IPS-18c (cell line): ENCODE results near the gene LMBRD1.

Experiments used
- H3K4me3 ChIP-seq: 2 replicates; pipeline ENCODE4 v1.7.0; 2013; ENCODE audit warnings: low read depth, mild to moderate bottlenecking, low read length, moderate library complexity; ENCODE audit not compliant: insufficient read depth
- H3K9me3 ChIP-seq: one replicate; pipeline ENCODE4 v1.6.1; 2013; ENCODE audit warnings: mild to moderate bottlenecking, low read length, moderate library complexity; ENCODE audit not compliant: control insufficient read depth, insufficient read depth

The LMBRD1 gene

DNA sequence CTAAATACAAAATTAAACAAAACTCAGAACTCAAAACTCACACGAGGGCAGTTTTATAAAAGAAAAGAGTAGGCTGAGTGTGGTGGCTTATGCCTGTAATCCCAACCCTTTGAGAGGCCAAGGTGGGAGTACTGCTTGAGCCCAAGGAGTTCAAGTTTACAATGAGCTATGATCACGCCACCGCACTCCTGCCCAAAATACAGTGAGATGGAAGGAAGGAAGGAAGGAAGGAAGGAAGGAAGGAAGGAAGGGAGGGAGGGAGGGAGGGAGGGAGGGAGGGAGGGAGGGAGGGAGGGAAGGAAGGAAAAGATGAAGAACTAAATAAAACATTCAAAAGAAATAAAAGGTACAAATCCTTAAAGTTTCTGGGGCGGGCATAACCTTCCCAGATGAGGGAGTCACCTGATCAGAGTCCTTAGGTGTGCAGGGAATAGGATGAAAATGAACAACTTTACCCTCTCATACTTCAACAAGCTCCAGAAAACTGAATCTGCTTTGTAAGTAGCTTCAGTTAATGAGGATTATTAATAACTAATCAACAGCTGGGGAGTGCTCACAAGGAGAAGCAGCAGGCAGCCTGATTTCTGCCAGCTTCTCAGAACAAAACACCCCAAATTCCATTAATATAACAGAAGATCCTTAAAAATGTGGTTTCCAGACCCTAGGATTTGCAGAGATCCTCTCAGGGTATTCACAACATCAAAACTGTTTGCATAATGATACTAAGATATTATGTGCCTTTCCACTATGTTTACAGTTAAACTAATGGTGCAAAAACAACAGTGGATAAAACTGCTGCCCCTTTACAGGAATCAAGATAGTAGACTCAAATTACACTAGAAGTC is 21.8 kb downstream of the LMBRD1 start:
- H3K9me3 ChIP-seq: no peaks in the 10 kb centered on the region
- no peak overlapping the region for H3K4me3 ChIP-seq

DNA sequence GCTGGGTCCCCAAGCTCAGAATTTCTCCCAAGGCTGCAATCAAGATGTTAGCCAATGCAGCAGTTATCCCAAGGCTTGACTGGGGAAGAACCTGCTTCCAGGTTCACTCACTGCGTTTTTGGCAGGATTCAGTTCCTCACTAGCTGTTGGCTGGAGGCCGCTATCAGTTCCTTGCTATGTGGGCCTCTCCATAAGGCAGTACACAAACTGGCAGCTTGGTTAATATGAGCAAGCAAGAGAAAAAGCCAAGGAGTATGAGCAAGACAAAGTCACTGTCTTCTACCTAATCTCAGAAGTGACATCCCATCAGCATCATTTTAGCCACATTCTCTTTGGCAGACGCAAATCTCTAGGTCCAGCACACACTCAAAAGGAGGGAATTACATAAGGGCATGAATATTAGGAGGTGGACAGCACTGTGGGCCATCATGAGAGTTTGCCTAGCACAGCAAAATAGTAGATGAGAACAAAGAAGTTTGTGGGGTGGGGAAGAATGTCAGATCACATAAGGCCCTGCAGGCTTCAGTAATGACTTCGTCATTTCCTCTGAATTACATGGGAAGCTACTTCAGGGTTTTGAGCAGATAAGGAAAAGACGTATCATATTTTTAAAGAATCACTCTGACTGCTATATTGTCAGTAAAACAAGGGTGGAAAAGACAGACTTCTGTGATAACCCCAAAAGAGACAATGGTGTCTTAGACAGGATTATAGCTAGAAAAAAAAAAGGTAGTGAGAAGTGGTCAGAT is 25.5 kb downstream of the LMBRD1 start:
- Histone ChIP-seq H3K4me3 (no peak overlapping the region), H3K9me3 (no peaks in the 10 kb centered on the region)

DNA sequence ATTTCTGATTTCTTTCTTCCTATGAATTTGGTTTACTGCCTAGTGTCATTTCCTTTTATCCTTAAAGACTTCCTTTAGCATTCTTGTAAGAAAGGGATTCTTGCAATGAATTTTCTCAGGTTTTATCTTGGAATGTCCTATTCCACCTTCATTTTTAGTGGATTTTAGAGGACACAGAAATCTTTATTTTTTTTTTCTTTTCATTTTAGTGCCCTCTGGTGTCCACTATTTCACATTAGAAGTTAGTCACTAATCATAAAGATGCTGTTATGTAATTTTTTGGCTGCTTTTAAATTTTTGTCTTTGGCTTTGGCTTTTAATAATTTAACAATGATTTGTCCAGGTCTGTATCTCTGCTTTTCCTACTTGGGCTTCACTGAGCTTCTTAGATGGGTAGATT is 28.1 kb downstream of the LMBRD1 start:
- Histone ChIP-seq H3K9me3 (no peaks in the 10 kb centered on the region), H3K4me3 (no peak overlapping the region)

DNA sequence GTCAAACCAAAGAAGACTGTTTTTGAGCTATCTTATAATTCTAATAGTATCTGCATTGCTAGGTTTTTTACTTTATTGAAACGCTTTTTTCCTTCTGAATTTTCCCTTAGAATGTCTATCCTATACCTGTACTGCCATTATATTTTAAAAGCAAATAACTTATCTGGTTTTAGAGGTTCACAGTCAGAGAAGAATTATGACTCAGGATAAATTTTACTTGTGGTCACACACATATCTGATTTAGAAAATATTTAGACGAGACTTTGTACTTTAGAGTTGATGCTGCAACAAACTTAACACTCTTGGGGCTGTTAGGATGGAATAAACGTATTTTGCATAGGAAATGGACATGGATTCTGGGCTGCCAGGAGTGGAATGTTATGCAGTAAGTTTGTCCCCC is 33.0 kb downstream of the LMBRD1 start:
- H3K4me3 ChIP-seq: no peak overlapping the region
- H3K9me3 ChIP-seq: no peaks in the 10 kb centered on the region

DNA sequence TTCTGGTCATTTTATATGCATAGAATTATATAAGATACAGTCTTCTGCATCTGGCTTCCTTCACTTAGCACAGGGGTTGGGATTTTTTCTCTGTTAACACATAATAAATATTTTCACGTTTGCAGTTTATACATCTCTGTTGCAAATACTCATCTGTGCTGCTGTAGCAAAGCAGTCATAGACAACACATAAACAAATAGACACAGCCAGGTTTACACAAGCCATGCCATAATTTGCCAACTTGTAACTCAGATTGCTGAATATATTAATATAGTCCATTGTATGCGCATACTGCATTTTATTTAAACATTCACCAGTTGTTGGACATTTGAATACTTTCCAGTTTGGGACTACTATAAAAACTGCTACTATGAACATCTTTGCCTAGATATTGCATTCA is 35.0 kb downstream of the LMBRD1 start:
- no peaks in the 10 kb centered on the region for H3K9me3 ChIP-seq
- H3K4me3 ChIP-seq: no peak overlapping the region

DNA sequence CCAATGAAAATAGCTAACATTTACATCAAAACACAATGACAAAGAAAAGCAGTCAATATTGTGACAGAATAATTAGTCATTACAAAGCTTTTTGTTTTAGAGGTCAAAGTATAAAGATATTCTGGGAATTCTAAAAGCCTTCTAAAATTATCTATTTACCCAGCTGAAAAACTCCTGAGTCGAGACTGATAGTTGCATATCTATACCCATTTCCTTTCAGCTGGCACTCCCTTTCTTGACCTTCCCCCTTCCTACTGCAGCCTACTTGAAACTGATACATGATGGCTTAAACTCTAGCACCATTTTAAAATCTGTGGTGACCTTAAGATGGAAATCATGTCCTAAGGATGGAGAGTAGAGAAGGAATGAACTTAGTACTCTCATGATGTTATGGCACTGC is 38.6 kb downstream of the LMBRD1 start:
- Histone ChIP-seq H3K9me3 (no peaks in the 10 kb centered on the region), H3K4me3 (no peak overlapping the region)

DNA sequence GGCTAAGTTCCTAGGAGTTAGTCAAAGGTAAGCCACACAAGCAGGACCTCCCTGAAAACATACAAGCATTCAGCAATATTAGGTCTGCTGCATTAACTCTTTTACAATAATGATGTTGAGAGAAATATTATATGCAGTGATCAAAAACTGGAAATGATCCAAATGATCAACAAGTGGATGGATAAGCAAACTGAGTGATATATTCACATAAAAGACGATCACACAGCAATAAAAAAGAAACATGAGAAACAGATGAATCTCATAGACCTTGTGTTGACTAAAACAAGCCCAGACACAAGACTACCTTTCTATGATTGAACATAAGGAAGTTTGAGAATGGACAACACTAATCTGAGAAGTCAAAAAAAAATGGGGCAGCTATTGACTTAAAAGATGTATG is 39.9 kb downstream of the LMBRD1 start:
- no peak overlapping the region for H3K4me3 ChIP-seq
- H3K9me3 ChIP-seq: no peaks in the 10 kb centered on the region

DNA sequence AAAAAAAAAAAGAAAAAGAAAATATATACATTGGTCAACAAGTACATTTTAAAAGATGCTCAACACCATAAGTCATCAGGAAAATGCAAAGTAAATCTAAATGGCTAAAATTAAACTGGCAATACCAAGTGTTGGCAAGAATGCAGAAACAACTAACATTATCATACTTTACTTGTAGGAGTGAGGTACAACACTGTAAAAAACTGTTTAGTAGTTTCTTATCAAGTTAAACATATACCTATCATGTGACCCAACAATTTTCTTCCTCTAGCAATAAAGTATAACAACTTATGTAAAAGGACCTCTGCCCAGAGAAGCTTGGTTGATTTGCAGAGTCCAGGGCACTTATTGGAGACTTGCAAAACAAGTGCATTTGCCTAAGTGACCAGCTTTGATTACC is 40.4 kb downstream of the LMBRD1 start:
- no peak overlapping the region for H3K4me3 ChIP-seq
- H3K9me3 ChIP-seq: no peaks in the 10 kb centered on the region

DNA sequence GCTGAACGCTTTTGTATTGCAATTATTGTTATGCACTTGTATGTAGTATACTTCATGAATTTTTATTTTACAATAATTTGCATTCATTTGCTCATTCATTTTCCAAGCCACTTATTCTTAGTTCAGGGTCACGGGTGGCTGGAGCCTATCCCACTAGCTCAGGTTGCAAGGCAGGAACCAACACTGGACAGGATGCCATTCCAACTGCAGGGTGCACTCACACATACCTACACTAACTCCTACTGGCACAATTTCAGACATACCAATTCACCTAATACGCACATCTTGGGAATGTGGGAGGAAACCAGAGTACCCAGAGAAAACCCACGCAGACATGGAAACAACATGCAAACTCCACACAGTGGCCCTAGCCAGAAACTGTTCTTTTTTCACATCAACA is 61.8 kb downstream of the LMBRD1 start:
- Histone ChIP-seq H3K4me3 (no peak overlapping the region), H3K9me3 (no peaks in the 10 kb centered on the region)

DNA sequence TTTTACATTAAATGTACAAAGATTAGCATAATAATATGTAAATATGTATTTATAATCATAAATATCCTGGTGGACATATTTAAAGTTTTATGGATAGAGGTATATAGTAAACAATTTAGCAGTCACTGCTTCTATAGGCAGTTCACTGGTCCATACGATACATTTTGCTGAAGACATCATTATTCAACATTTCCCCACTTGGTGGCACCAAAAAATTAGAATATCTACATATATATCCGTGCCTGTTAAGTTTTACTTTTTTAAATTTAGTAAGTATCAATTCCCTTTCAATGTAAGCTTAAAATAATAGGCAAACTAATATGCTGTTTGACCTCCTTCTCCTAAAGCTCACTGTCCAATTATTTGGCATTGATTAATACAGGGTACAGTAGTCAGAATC is 64.2 kb downstream of the LMBRD1 start:
- no peaks in the 10 kb centered on the region for H3K9me3 ChIP-seq
- H3K4me3 ChIP-seq: no peak overlapping the region

DNA sequence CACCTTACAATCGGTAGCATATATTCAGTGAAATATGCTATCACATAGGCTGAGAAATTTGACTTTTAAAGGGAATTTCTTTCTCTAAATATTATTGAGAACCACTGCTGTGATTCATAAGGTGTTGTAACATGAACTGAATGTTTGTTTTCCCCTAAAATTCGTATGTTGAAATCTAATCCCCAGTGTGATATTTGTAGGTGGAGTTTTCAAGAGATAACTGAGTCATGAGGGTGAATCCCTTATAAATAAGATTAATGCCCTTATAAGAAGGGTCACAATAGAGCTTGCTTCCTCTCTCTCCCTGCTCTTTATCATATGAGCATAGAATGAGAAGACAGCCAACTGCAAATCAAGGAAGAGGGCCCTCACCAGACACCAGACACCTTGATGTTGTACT is 64.8 kb downstream of the LMBRD1 start:
- Histone ChIP-seq H3K9me3 (no peaks in the 10 kb centered on the region), H3K4me3 (no peak overlapping the region)

DNA sequence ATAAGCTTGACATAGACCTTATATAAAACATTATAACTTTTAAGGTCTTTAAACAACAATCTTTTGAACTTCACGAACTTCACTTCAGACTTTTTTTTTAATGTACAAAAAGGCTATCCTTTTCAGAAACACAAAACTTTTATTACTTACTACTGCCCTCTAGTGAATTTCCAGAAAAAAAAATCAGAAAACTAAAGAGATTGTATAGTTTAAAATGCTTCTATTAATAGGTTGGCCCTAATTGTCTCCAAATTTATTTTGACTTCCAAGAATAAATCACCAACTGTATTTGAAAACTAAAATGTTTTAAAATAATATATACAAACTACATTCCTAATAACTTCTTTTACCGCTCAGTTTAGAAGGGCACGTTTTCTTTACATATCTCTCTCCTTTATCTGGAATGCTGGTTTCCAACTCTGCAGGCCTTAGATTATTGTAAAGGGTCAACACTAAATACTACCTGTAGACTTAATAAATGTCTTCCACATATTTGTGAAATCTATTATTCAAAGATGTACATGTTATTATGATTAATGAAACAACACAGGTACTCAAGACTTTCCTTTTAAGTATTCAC is 66.8 kb downstream of the LMBRD1 start:
- H3K4me3 ChIP-seq: no peak overlapping the region
- H3K9me3 ChIP-seq: no peaks in the 10 kb centered on the region

DNA sequence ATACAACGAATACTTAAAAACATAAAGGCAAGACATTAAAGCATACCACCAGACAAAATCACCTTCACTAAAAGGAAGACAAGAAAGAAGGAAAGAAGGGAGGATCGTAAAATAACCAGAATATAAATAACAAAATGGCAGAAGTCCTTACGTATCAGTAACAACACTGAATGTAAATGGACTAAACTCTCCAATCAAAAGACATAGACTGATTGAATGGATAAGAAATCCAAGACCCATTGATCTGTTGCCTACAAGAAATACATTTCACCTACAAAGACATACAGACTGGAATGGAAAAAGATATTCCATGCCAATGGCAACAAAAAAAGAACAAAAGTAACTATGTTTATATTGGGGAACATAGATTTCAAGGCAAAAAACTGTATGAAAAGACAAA is 74.1 kb downstream of the LMBRD1 start:
- Histone ChIP-seq H3K9me3 (no peaks in the 10 kb centered on the region), H3K4me3 (no peak overlapping the region)

DNA sequence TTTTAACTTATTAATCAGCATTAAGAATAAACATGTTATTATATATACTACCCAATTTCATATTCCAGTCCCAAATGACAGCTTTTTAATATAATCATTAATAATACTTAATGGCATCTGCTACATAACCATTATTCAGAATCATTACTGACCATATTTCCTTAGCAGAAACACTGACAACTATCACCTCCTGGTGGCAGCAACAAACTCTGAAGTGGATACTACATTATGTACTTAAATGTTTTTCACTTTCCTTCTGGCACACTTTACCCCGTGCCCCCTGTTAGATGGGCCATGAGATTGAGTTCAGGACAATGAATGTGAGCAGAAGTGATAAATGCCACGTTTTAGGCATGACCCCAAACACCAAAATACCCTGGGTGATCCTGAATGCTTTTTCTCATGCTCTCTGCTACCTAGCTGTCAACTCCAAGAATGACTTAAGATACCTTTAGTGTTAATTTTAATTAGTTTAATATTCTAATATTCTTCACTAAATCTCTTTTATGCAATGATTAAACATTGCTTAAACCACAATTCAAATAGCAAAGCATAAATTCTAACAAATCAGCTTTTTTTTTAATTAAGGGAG is 77.1 kb downstream of the LMBRD1 start:
- Histone ChIP-seq H3K9me3 (no peaks in the 10 kb centered on the region), H3K4me3 (no peak overlapping the region)

DNA sequence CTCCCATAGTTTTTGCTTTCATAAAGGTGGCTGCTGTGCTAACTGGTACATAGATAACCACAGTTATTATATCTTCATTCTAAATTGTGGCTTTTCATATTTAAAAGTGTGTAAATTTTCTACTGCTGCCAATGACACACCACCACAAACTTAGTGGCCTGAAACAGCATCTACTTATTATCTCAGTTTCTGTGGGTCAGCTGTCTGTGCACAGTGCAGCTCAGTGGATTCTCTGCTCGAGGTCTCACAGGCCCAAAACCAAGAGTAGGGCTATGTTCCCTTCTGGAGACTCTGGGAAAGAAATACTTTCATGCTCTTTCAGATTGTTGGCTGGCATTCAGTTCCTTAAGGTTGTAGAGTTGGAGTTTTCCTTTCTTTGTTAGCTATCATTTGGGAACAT is 90.1 kb downstream of the LMBRD1 start:
- H3K9me3 ChIP-seq: no peaks in the 10 kb centered on the region

DNA sequence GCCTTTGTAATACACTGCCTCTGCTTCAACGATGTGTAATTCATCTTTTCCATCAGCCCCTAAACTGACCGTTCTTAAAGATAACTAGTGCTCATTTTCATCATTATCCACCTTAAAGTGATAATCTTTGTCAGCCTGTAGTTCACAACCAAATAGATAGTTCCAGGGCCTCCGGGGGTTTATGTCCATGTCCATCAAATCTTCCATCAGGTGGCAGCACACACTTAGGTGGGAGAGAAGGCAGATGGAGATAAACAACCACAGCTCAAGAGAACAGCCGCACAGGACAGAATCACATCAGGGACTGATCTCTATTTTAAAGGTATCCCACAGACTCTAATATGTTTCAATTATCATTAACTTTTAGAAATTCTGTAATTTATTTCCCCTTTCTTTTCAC is 90.9 kb downstream of the LMBRD1 start:
- Histone ChIP-seq H3K9me3 (no peaks in the 10 kb centered on the region), H3K4me3 (no peak overlapping the region)

More for the DNA sequence above, 90.1 kb downstream of the LMBRD1 start:
- no peak overlapping the region for H3K4me3 ChIP-seq

DNA sequence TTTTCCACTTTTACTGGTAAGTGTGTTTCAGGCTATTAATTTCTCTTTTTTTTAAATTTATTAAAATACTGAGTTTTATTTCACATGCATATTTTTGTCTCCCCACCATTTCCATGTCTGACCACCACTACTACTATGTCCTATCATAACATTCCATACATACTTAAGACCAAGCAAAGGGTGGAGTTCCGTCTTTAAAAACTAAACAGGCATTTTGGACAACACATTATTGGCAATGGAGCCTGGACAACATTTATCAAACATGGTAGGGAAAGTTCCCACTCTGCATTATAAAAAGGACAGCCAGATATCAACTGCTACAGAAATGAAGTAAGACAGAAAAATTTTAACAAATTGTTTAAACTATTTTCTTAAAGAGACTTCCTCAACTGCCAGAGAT is 91.9 kb downstream of the LMBRD1 start:
- H3K9me3 ChIP-seq: no peaks in the 10 kb centered on the region
- H3K4me3 ChIP-seq: no peak overlapping the region

DNA sequence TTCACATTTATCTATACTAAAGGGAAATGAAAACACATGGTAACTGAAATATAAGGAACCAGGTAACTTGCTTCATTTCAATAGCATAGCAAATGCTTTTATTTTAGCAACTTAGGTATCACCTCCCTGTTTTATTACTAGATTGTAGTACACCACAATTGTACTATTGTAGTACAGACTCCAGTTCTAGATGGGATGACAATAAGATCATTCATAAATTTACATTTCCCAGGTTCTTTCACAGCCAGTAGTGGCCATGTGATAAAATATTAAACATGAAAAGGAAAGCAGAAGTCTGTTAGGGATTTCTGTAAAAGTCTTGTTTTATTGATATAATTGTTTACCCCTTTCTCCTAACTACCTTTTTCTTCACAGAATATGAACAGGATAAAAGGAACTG is 97.2 kb downstream of the LMBRD1 start:
- Histone ChIP-seq H3K9me3 (no peaks in the 10 kb centered on the region), H3K4me3 (no peak overlapping the region)
